ENCODE data around the gene HOXC12. TPM values are rescaled to one million over a fixed set of nuclear protein-coding genes. Genes with fewer than 3 reads are reported as not detected.

Gene HOXC12
- total RNA-seq, 1 experiment from 2014 or later, result not detected

- no peak for TF ChIP-seq CTCF (IDR thresholded peaks at IDR 0.05; ENCODE audit: unreplicated experiment)
- intact Hi-C loops (cut with micrococcal nuclease; ENCODE audit: unreplicated experiment), result no loop called here
- DNase-seq, result no peak
- CTCF ChIA-PET, result interaction anchor here (1.0 to 1.2 kb wide), 2 partner anchors 8 to 152 kb away, joined by 3 read pairs; no protein-coding TSS in a partner anchor
- H3K36me3 Mint-ChIP-seq (ENCODE audit: insufficient read depth, unreplicated experiment), result no peaks in the 10 kb centered on the region
- H3K27me3 Mint-ChIP-seq (ENCODE audit: unreplicated experiment), result peaks cover 100% of the 10 kb centered on the region
- no peak overlapping the region for H3K4me3 Mint-ChIP-seq (ENCODE audit: low read depth, unreplicated experiment)
- no peaks in the 10 kb centered on the region for H3K9me3 Mint-ChIP-seq (ENCODE audit: low read depth, unreplicated experiment)
- no TSS peak for BruUV-seq (replicated peaks)
- H3K4me1 Mint-ChIP-seq (ENCODE audit: low read depth, unreplicated experiment), result peaks cover 9% of the 10 kb centered on the region
- H3K27ac Mint-ChIP-seq (ENCODE audit: unreplicated experiment), result no peak overlapping the region
Measured at GRCh38 chr12:53949631-53950436, 4.9 kb upstream of the HOXC12 start.

- intact Hi-C loops (cut with micrococcal nuclease; ENCODE audit: unreplicated experiment), result no loop called here
- no peak overlapping the region for H3K27ac Mint-ChIP-seq (ENCODE audit: unreplicated experiment)
- BruUV-seq (replicated peaks), result no TSS peak
- no peaks in the 10 kb centered on the region for H3K36me3 Mint-ChIP-seq (ENCODE audit: insufficient read depth, unreplicated experiment)
- DNase-seq, result no peak
- no peak overlapping the region for H3K4me3 Mint-ChIP-seq (ENCODE audit: low read depth, unreplicated experiment)
- H3K9me3 Mint-ChIP-seq (ENCODE audit: low read depth, unreplicated experiment), result no peaks in the 10 kb centered on the region
- H3K27me3 Mint-ChIP-seq (ENCODE audit: unreplicated experiment), result peaks cover 100% of the 10 kb centered on the region
- CTCF ChIA-PET, result interaction anchor here (1.0 to 1.2 kb wide), 2 partner anchors 8 to 152 kb away, joined by 3 read pairs; no protein-coding TSS in a partner anchor
- peaks cover 9% of the 10 kb centered on the region for H3K4me1 Mint-ChIP-seq (ENCODE audit: low read depth, unreplicated experiment)
- no peak for TF ChIP-seq CTCF (IDR thresholded peaks at IDR 0.05; ENCODE audit: unreplicated experiment)
Measured at GRCh38 chr12:53950437-53950773, 4.3 kb upstream of the HOXC12 start.

- peaks cover 9% of the 10 kb centered on the region for H3K4me1 Mint-ChIP-seq (ENCODE audit: low read depth, unreplicated experiment)
- CTCF ChIA-PET, result interaction anchor here (0.6 to 1.2 kb wide), 3 partner anchors 7 to 153 kb away, joined by 3 to 5 read pairs (median 3); no protein-coding TSS in a partner anchor
- peaks cover 100% of the 10 kb centered on the region for H3K27me3 Mint-ChIP-seq (ENCODE audit: unreplicated experiment)
- intact Hi-C loops (cut with micrococcal nuclease; ENCODE audit: unreplicated experiment), result no loop called here
- no TSS peak for BruUV-seq (replicated peaks)
- H3K4me3 Mint-ChIP-seq (ENCODE audit: low read depth, unreplicated experiment), result no peak overlapping the region
- DNase-seq, result no peak
- no peak for TF ChIP-seq CTCF (IDR thresholded peaks at IDR 0.05; ENCODE audit: unreplicated experiment)
- no peak overlapping the region for H3K27ac Mint-ChIP-seq (ENCODE audit: unreplicated experiment)
- H3K9me3 Mint-ChIP-seq (ENCODE audit: low read depth, unreplicated experiment), result no peaks in the 10 kb centered on the region
- no peaks in the 10 kb centered on the region for H3K36me3 Mint-ChIP-seq (ENCODE audit: insufficient read depth, unreplicated experiment)
Measured at GRCh38 chr12:53950789-53951576, 3.7 kb upstream of the HOXC12 start.

- Mint-ChIP-seq H3K4me1 (ENCODE audit: low read depth, unreplicated experiment) (peaks cover 9% of the 10 kb centered on the region), H3K27me3 (ENCODE audit: unreplicated experiment) (peaks cover 100% of the 10 kb centered on the region), H3K36me3 (ENCODE audit: insufficient read depth, unreplicated experiment) (no peaks in the 10 kb centered on the region), H3K27ac (ENCODE audit: unreplicated experiment) (no peak overlapping the region), H3K4me3 (ENCODE audit: low read depth, unreplicated experiment) (no peak overlapping the region), H3K9me3 (ENCODE audit: low read depth, unreplicated experiment) (no peaks in the 10 kb centered on the region)
- no TSS peak for BruUV-seq (replicated peaks)
- CTCF ChIA-PET, result no interaction called here
- TF ChIP-seq CTCF (IDR thresholded peaks at IDR 0.05; ENCODE audit: unreplicated experiment), result no peak
- intact Hi-C loops (cut with micrococcal nuclease; ENCODE audit: unreplicated experiment), result no loop called here
- no peak for DNase-seq
Measured at GRCh38 chr12:53951577-53952334, 2.9 kb upstream of the HOXC12 start.
